K562 (cell line): ENCODE data around the gene PKLR. TPM values are rescaled to one million over a fixed set of nuclear protein-coding genes. Genes with fewer than 3 reads are reported as not detected.
A peak's percentile ranks its signal among the peaks of the same experiment; 100 is the strongest.

Source experiments
- ASH1L ChIP-seq: fragments of 450-650 bp; IDR thresholded peaks from 2 replicates; pipeline ENCODE4 v1.6.1; 2018; ENCODE audit warnings: borderline replicate concordance, mild to moderate bottlenecking, low read depth; ENCODE audit not compliant: partially characterized antibody
- CREM ChIP-seq: IDR thresholded peaks from 2 replicates; pipeline ENCODE4 v1.6.1; 2014; ENCODE audit warnings: antibody characterized with exemption, low read depth
- DEAF1 ChIP-seq: fragments of 450-650 bp; formaldehyde crosslinking; IDR thresholded peaks from 2 replicates; pipeline ENCODE4 v1.4.0; 2020; ENCODE audit warnings: mild to moderate bottlenecking, moderate library complexity
- E2F5 ChIP-seq: sonication (generic); formaldehyde crosslinking; IDR thresholded peaks from 2 replicates; pipeline ENCODE4 v1.8.0; 2022; ENCODE audit warnings: mild to moderate bottlenecking, missing genetic modification reagents
- EGR1 ChIP-seq: fragments of 450-650 bp; conservative IDR thresholded peaks from 2 replicates; pipeline ENCODE4 v1.6.1; 2017; ENCODE audit warnings: mild to moderate bottlenecking
- HES1 ChIP-seq: fragments of 450-650 bp; IDR thresholded peaks from 2 replicates; pipeline ENCODE4 v1.6.1; 2016; ENCODE audit warnings: low read depth, mild to moderate bottlenecking, moderate library complexity
- MEF2D ChIP-seq: conservative IDR thresholded peaks from 2 replicates; pipeline ENCODE4 v1.6.1; 2016; ENCODE audit warnings: low read depth, missing genetic modification characterization, missing compliant biosample characterization
- NBN ChIP-seq: fragments of 450-650 bp; IDR thresholded peaks from 2 replicates; pipeline ENCODE4 v1.6.1; 2016; ENCODE audit warnings: low read depth, mild to moderate bottlenecking
- RBBP5 ChIP-seq: fragments of 200-600 bp; sonication (generic); IDR thresholded peaks from 2 replicates; pipeline ENCODE4 v1.6.1; 2012; ENCODE audit warnings: borderline replicate concordance, mild to moderate bottlenecking, low read length, control low read depth, inconsistent platforms; ENCODE audit not compliant: insufficient read depth, poor library complexity, severe bottlenecking
- RBFOX2 ChIP-seq: fragments of 200-400 bp; formaldehyde crosslinking; IDR thresholded peaks from 2 replicates; pipeline ENCODE4 v1.6.1; 2017; ENCODE audit warnings: low read depth, mild to moderate bottlenecking, low read length, moderate library complexity
- RERE ChIP-seq: sonication (generic); formaldehyde crosslinking; IDR thresholded peaks from 2 replicates; pipeline ENCODE4 v1.8.0; 2023; ENCODE audit warnings: missing genetic modification reagents, mild to moderate bottlenecking, borderline replicate concordance
- SRF ChIP-seq, 2 experiments: fragments of 250-450, 450-650 bp in 1 of 2; sonication (Bioruptor Pico) in 1 of 2; sonication (generic) in 1 of 2; formaldehyde crosslinking; IDR thresholded peaks; 2 replicates each; pipeline versions ENCODE4 v1.5.0 to v1.5.1; 2020 to 2022; ENCODE audit warnings: mild to moderate bottlenecking in 1 of 2, missing genetic modification reagents in 1 of 2
- TSC22D4 ChIP-seq: fragments of 450-650 bp; IDR thresholded peaks from 2 replicates; pipeline ENCODE4 v1.6.1; 2016; ENCODE audit warnings: missing genetic modification characterization, missing biosample characterization, control low read depth
- YY1 ChIP-seq, 3 experiments: IDR thresholded peaks; 2 replicates each; pipeline ENCODE4 v1.6.1; 2011; ENCODE audit warnings: low read length in 2 of 3, mild to moderate bottlenecking in 2 of 3, moderate library complexity in 2 of 3, borderline replicate concordance in 1 of 3, control low read depth in 1 of 3, low read depth in 1 of 3; ENCODE audit not compliant: insufficient read depth in 3 of 3, insufficient replicate concordance in 2 of 3, control insufficient read depth in 1 of 3, insufficient read length in 1 of 3; ENCODE audit errors: extremely low read depth in 1 of 3
- ZNF347 ChIP-seq: fragments of 450-650 bp; formaldehyde crosslinking; IDR thresholded peaks from 2 replicates; pipeline ENCODE4 v1.4.0; 2020; ENCODE audit warnings: low read depth, mild to moderate bottlenecking, moderate library complexity
- ZNF384 ChIP-seq: IDR thresholded peaks from 2 replicates; pipeline ENCODE4 v1.6.1; 2012; ENCODE audit warnings: low read depth, low read length, improper control_type of control experiment
- ZNF395 ChIP-seq: fragments of 200-800 bp; sonication (Bioruptor generic); IDR thresholded peaks from 2 replicates; pipeline ENCODE4 v1.6.1; 2017; ENCODE audit warnings: missing genetic modification characterization, missing compliant biosample characterization
- polyA plus RNA-seq, 8 experiments: library from polyadenylated mRNA; depleted of rRNA in 4 of 8; stranded (reverse) in 5 of 8; unstranded in 3 of 8; fragments of >200 nt; fragmentation: Nextera tagmentation in 2 of 8; fragmentation: Illumina TruSeq in 1 of 8; extraction: Ambion mirVana in 2 of 8; extraction: Trizol in 1 of 8; gene quantifications; 2 replicates each; pipeline versions ENCODE4 v1.2.1 to v1.2.3, GENCODE V29; 2011 to 2014; ENCODE audit warnings: inconsistent platforms in 1 of 8, missing spikeins in 1 of 8
- total RNA-seq, 7 experiments: library from RNA; depleted of rRNA in 6 of 7; stranded (reverse); fragments of >200 nt in 6 of 7; fragmentation: Illumina TruSeq in 2 of 7; extraction: Trizol in 2 of 7; gene quantifications; 2 replicates each; pipeline versions ENCODE4 v1.2.1 to v1.2.3, GENCODE V29; 2011 to 2021; ENCODE audit warnings: low replicate concordance in 1 of 7

The PKLR gene
- total and polyA plus RNA-seq, 9 of the 15 experiments (the other 6 are each of a cell fraction or from before 2014, with no cell fraction given): 10.7 to 78.4 (median 38.2) TPM

GRCh38 chr1:155323729-155324036 is 22.4 kb upstream of the PKLR start (continued):
- TF ChIP-seq RERE (CRISPR knock-in tag) (no peak), TSC22D4 (tag) (no peak), EGR1 (peak; percentile 61), RBFOX2 (peak; percentile 70), CREM (peak; percentile 70), NBN (peak; percentile 22; the same call in 1 of the 2 replicates), YY1 (IDR thresholded peaks at IDR 0.05; ENCODE audit: borderline replicate concordance in 1 of 3, control insufficient read depth in 1 of 3, extremely low read depth in 1 of 3, insufficient read depth in 3 of 3, insufficient read length in 1 of 3, insufficient replicate concordance in 2 of 3, low read depth in 1 of 3, low read length in 2 of 3) (peak in 1 of 3 experiments; percentile 27), ASH1L (no peak), ZNF347 (no peak), ZNF395 (CRISPR knock-in tag) (peak; percentile 20; the same call in 1 of the 2 replicates), ZNF384 (peak; percentile 51), DEAF1 (CRISPR knock-in tag) (no peak), E2F5 (no peak), RBBP5 (no peak), MEF2D (no peak), HES1 (no peak), SRF (CRISPR knock-in tag; IDR thresholded peaks at IDR 0.05) (no peak)
